ENCODE data around the gene SETD1A. TPM values are rescaled to one million over a fixed set of nuclear protein-coding genes. Genes with fewer than 3 reads are reported as not detected.

Gene SETD1A
- total RNA-seq, 1 donor from 2014 or later: 3.2 TPM

- H3K36me3 ChIP-seq: no peaks in the 10 kb centered on the region
- no peak overlapping the region for H3K27ac ChIP-seq
- Mint-ChIP-seq H3K36me3 (peaks cover 3% of the 10 kb centered on the region), H3K27me3 (ENCODE audit: insufficient read depth, low read depth) (peaks cover 8% of the 10 kb centered on the region), H3K27ac (no peak overlapping the region), H3K4me1 (peaks cover 5% of the 10 kb centered on the region), H3K9me3 (no peaks in the 10 kb centered on the region), H3K4me3 (peak overlapping the region; percentile 73)
- H2AFZ ChIP-seq (replicated peaks): no peak overlapping the region
- H3K4me2 ChIP-seq: no peak overlapping the region
- peaks cover 36% of the 10 kb centered on the region for H3K27me3 ChIP-seq
- H3K4me3 ChIP-seq: no peak overlapping the region
- no peak for TF ChIP-seq EZH2 (IDR thresholded peaks at IDR 0.05)
- TF ChIP-seq EZH2phosphoT487 (IDR thresholded peaks at IDR 0.05): no peak
- TF ChIP-seq CTCF (IDR thresholded peaks at IDR 0.05): no peak
- H3K79me2 ChIP-seq (ENCODE audit: low read depth): no peaks in the 10 kb centered on the region
- H3K9ac ChIP-seq: no peak overlapping the region
- DNase-seq (ENCODE audit: low spot score): no peak
- no peaks in the 10 kb centered on the region for H3K9me3 ChIP-seq (ENCODE audit: low read depth)
- H3K4me1 ChIP-seq: peaks cover 8% of the 10 kb centered on the region
- H4K20me1 ChIP-seq (ENCODE audit: low read depth): no peaks in the 10 kb centered on the region
- H3F3A ChIP-seq (ENCODE audit: low read depth): peaks cover 28% of the 10 kb centered on the region
Observed at GRCh38 chr16:30995927-30996323, 38.4 kb downstream of the SETD1A start.

GRCh38 chr16:30996324-30996984, 38.9 kb downstream of the SETD1A start:
- no peak overlapping the region for H3K9ac ChIP-seq
- no peak overlapping the region for H2AFZ ChIP-seq (replicated peaks)
- peak overlapping the region; percentile 75 for H3K4me3 Mint-ChIP-seq

GRCh38 chr16:30996985-30997724, 39.6 kb downstream of the SETD1A start:
- no peaks in the 10 kb centered on the region for H3K36me3 ChIP-seq
- H3K4me1 ChIP-seq: peaks cover 8% of the 10 kb centered on the region
- no peak overlapping the region for H3K9ac ChIP-seq
- no peaks in the 10 kb centered on the region for H3K79me2 ChIP-seq (ENCODE audit: low read depth)
- peak; percentile 87 for DNase-seq (ENCODE audit: low spot score)
- H2AFZ ChIP-seq (replicated peaks): peak overlapping the region; percentile 76
- Mint-ChIP-seq H3K9me3 (no peaks in the 10 kb centered on the region), H3K27ac (no peak overlapping the region), H3K27me3 (ENCODE audit: insufficient read depth, low read depth) (peaks cover 8% of the 10 kb centered on the region), H3K4me1 (peaks cover 6% of the 10 kb centered on the region), H3K4me3 (peak overlapping the region; percentile 75), H3K36me3 (peaks cover 3% of the 10 kb centered on the region)
- TF ChIP-seq EZH2phosphoT487 (IDR thresholded peaks at IDR 0.05): no peak
- TF ChIP-seq EZH2 (IDR thresholded peaks at IDR 0.05): peak; percentile 47
- TF ChIP-seq CTCF (IDR thresholded peaks at IDR 0.05): no peak
- no peak overlapping the region for H3K27ac ChIP-seq
- peak overlapping the region; percentile 94 for H3K4me2 ChIP-seq
- H3F3A ChIP-seq (ENCODE audit: low read depth): peaks cover 28% of the 10 kb centered on the region
- peak overlapping the region; percentile 55 for H3K4me3 ChIP-seq
- H4K20me1 ChIP-seq (ENCODE audit: low read depth): no peaks in the 10 kb centered on the region
- H3K9me3 ChIP-seq (ENCODE audit: low read depth): no peaks in the 10 kb centered on the region
- peaks cover 36% of the 10 kb centered on the region for H3K27me3 ChIP-seq

More at GRCh38 chr16:30996324-30996984, 38.9 kb downstream of the SETD1A start:
- Histone ChIP-seq H3K9me3 (ENCODE audit: low read depth) (no peaks in the 10 kb centered on the region), H3K4me2 (peak overlapping the region; percentile 94), H3K27ac (no peak overlapping the region), H3K36me3 (no peaks in the 10 kb centered on the region), H3K27me3 (peaks cover 36% of the 10 kb centered on the region), H4K20me1 (ENCODE audit: low read depth) (no peaks in the 10 kb centered on the region), H3K4me3 (peak overlapping the region; percentile 55), H3K79me2 (ENCODE audit: low read depth) (no peaks in the 10 kb centered on the region), H3F3A (ENCODE audit: low read depth) (peaks cover 28% of the 10 kb centered on the region), H3K4me1 (peaks cover 8% of the 10 kb centered on the region)
- no peaks in the 10 kb centered on the region for H3K9me3 Mint-ChIP-seq
- TF ChIP-seq EZH2phosphoT487 (IDR thresholded peaks at IDR 0.05): no peak
- TF ChIP-seq CTCF (IDR thresholded peaks at IDR 0.05): no peak
- no peak for TF ChIP-seq EZH2 (IDR thresholded peaks at IDR 0.05)
- peaks cover 5% of the 10 kb centered on the region for H3K4me1 Mint-ChIP-seq
- DNase-seq (ENCODE audit: low spot score): no peak
- peaks cover 8% of the 10 kb centered on the region for H3K27me3 Mint-ChIP-seq (ENCODE audit: insufficient read depth, low read depth)
- H3K27ac Mint-ChIP-seq: no peak overlapping the region
- H3K36me3 Mint-ChIP-seq: peaks cover 3% of the 10 kb centered on the region
